GM19452 (cell line): ENCODE measurements around the gene TP53INP2.
"Not testable (repeated sequence)": the region's sequence is repeated elsewhere in the genome, so short reads cannot be mapped to it uniquely, and the experiment has no call there.

Experiments
- ATAC-seq: cut with Tn5 transposase; IDR thresholded peaks from one replicate; pipeline ENCODE4 v1.9.1; 2021; ENCODE audit not compliant: unreplicated experiment

Gene TP53INP2

DNA sequence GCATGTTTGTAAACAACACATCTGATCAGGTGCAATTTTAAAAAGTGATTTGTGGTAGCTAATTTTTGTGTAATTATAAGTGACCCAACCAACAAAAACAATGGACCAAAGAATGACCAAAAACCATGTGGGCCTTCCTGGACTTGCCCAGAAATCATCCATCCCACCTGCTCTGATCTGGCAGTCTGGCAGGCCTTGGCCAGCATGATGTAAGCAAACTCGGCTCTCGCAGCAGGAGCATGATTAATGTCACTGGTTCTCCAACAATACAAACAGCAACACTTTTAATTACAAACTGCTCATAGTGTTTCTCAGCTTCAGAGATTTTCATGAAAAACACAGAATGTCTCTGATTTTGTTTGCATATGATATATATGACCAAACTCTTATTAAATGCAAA is 16.1 kb downstream of the TP53INP2 start:
- ATAC-seq: no peak

DNA sequence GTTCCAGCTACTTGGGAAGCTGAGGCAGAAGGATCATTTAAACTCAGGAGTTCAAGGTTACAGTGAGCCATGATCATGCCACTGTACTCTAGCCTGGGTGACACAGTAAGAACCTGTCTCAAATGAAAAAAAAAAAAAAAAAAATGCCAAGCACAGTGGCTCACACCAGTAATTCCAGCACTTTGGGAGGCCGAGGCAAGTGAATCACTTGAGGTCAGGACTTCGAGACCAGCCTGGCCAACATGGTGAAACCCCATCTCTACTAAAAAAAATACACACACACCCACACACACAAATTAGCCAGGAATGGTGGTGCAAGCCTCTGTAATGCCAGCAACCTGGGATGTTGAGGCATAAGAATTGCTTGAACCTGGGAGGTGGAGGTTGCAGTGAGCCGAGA is 18.4 kb downstream of the TP53INP2 start:
- not testable (repeated sequence) for ATAC-seq

DNA sequence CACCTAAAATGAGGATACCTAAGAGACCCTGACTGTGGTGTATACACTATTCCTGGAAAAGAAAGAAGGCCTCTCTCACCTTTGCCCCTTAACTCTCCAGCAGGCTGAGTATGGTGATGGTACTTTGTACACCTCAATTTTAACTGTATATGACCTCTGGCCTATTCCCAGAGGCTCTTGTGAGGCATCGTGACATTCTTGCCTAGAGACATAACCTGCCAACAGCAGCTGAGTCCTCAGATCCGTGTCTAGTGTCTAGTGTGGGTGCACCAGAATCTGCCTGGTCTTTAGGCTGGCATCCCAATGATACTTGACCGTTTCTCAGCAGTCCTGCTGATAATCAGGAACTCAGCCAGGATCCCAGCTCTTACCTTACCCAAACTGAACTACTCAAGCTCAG is 20.0 kb downstream of the TP53INP2 start:
- no peak for ATAC-seq

- no peak for ATAC-seq
Measured at GRCh38 chr20:34729416-34729815, 25.3 kb downstream of the TP53INP2 start.

GRCh38 chr20:34732523-34732922 is 28.4 kb downstream of the TP53INP2 start:
- ATAC-seq: no peak

GRCh38 chr20:34736106-34736735 is 32.1 kb downstream of the TP53INP2 start:
- ATAC-seq: no peak

- no peak for ATAC-seq
Measured at GRCh38 chr20:34743039-34743438, 38.9 kb downstream of the TP53INP2 start.

DNA sequence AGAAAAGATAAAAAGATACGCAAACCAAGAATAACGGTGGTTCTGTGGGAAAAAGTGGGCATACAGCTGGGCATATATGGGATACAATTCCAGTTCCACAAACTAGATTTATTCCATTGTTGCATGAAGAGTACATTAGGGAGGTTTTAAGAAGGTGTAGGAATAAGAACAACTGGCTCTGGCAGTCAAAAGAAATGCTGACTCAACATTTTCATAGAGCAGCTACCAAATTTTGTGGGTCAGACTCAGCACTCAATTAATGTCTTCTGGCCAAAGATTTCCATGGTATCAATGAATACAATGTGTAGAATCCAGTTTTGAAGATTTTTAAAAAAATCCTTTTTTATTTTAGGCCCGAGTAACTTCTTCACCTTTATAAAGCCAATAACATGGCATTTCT is 40.2 kb downstream of the TP53INP2 start:
- ATAC-seq: no peak

DNA sequence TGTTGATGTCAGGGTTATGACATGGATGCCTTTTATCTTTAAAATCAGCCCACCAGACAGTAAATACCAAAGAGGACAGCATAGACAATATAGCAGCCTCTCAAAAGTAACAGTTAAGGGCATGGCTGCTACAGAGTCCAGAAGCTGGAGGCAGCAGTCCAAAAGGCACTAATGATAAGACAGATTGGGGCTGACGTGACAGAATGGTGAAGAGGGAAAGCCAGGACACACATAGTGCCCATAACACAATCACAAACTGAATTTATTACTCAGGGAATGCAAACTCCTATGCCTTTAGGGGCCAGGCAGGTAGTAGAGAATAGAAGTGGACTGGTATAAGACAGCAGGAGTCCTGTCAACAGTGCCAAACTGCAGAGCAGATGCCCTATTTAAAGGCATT is 40.7 kb downstream of the TP53INP2 start:
- no peak for ATAC-seq

- no peak for ATAC-seq
Measured at GRCh38 chr20:34746674-34747073, 42.5 kb downstream of the TP53INP2 start.

DNA sequence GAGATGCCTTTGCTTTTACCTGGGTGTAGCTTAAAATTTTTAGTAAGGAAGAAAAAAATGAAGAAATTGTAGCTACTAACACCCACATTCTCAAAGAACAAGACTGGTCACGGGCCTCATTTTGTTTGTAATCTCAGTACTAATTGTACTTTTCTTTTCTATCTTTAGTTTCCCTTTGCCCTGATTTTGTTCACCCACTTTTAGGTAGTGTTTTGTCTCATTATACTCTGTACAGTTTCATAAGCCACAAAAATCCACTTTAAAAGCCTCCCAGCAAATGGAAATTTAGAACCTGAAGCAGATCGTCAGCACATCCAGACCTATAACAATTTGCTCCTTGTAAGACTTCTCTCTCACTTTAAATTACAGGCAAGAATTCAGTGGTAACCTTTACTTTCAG is 43.3 kb downstream of the TP53INP2 start:
- ATAC-seq: no peak

DNA sequence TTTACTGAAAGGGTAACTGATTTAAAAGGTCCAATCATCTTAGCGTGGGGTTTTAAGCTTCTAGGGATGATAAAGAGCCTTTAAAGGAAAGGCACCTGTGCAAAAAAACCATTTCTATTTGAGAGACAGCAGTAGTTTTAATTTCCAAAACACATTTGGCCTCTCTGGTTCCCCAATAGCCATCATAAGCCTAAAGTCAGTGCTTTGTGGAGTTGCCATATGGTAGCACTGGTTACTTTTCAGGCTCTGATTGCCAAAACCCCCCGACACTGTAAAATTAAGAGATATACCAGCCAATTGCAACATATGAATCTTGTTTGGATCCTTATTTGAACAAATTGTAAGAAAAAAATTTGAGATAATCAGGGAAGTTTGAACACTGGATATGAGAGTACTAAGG is 44.6 kb downstream of the TP53INP2 start:
- no peak for ATAC-seq

- no peak for ATAC-seq
Measured at GRCh38 chr20:34750484-34750883, 46.3 kb downstream of the TP53INP2 start.

DNA sequence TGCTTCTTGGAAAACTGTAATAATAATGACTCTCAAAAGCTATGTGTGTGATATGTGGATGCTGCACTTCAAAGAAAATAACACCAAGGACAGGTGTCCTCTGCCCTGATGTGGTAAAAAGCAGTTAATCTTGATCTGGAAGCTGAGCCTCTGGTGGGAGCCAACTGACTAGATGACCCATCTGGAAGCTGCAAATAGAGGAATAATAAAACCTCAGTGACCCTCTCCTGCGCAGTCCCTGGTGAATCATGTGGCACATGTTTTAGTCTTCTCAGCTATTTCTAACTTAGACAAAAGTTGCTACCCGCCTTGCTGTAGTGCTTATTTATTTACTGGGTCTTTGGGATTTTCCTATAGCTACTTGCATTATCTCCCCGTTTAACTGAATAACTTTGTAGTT is 47.3 kb downstream of the TP53INP2 start:
- ATAC-seq: no peak

DNA sequence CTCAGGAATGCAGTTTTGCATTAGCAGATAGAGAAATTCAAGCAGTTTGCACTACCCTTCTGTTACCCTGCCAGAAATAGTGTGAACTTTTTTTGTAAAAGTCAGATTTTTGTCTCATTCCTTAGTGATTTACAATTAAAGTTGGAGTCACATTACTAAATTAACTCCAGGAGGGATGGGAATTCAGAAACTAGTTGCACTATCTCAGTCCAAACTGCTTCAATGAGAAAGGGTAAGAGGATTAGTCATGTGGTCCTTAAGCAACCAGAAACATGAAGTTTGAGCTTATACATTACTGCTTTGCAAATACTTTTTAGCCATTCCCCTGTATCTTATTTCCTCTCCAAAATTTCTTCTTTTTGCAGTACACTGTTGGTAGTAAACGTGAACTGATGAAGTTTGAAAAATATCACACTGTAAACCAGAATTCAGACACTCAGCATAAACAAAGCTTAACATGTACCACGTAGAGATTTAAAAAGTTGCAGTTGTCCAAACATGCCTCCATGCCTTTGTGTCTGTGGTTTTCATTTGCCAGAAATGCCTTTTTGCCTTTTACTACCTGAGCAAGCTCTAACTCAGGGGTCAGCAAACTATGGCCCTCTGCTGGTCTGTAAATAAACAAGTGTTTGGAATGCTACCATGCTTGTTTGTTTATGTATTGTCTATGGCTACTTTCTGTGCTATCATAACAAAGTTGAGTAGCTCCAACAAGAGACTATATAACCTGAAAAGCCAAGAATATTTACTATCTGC is 49.7 kb downstream of the TP53INP2 start:
- ATAC-seq: no peak

DNA sequence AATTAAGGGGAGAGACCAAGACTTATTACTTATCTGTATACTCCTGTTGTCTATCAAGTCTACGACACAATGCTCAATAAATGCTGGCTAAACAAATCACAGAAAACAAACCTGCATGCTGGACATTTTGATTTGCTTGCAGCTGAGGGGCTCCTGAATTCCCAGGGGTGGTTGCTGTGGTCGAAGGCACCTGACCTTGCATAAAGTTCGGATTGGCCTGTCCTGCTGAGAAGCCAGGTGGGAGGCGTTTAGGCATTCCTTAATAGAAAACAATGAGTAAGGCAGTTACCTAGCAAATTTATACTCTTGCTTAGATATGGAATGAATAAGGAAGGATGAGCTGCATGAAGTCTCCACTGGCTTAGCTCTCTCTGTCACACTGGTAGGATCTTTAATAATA is 50.5 kb downstream of the TP53INP2 start:
- no peak for ATAC-seq

DNA sequence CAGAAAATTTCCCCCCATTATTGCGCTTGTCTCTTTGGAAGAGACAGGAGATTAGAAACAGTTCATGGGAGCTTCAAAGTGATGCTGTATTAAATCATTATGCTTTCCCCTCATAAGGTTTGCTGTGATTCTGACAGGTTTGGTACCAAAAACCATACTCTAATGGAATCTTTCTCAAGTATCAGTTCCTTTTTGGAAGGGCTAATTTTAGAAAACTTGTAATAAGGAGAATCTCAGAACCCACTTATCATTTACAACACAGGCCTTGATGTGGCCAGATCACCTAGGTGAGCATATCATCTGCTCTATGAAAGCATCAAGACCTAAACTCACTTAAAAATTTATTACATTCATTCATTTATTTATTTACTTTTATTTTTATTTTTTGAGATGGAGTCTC is 51.2 kb downstream of the TP53INP2 start:
- ATAC-seq: no peak

- ATAC-seq: no peak
Measured at GRCh38 chr20:34762031-34762555, 57.9 kb downstream of the TP53INP2 start.
